ENCODE results near the gene SRA1. TPM values are rescaled to one million over a fixed set of nuclear protein-coding genes. Genes with fewer than 3 reads are reported as not detected.
"Not testable (repeated sequence)": the region's sequence is repeated elsewhere in the genome, so short reads cannot be mapped to it uniquely, and the experiment has no call there.

Gene SRA1
- total and polyA plus RNA-seq, 7 donors, result 17.8 to 48.3 (median 30.5) TPM

- intact Hi-C loops (cut with DNase I), result no loop called here
- H3K9me3 ChIP-seq, result no peaks in the 10 kb centered on the region
- WGBS, 2 donors, result 75 to 84% methylated on average over 6 of the region's 6 CpGs
- peak overlapping the region in 1 of 4 donors; percentile 30 for H3K27ac ChIP-seq
- H3K36me3 ChIP-seq, result no peaks in the 10 kb centered on the region
- H3K4me1 ChIP-seq, result no peaks in the 10 kb centered on the region
- TF ChIP-seq EP300 (IDR thresholded peaks at IDR 0.05) (no peak), POLR2A (IDR thresholded peaks at IDR 0.05) (no peak)
- TF ChIP-seq, protein P1, sequence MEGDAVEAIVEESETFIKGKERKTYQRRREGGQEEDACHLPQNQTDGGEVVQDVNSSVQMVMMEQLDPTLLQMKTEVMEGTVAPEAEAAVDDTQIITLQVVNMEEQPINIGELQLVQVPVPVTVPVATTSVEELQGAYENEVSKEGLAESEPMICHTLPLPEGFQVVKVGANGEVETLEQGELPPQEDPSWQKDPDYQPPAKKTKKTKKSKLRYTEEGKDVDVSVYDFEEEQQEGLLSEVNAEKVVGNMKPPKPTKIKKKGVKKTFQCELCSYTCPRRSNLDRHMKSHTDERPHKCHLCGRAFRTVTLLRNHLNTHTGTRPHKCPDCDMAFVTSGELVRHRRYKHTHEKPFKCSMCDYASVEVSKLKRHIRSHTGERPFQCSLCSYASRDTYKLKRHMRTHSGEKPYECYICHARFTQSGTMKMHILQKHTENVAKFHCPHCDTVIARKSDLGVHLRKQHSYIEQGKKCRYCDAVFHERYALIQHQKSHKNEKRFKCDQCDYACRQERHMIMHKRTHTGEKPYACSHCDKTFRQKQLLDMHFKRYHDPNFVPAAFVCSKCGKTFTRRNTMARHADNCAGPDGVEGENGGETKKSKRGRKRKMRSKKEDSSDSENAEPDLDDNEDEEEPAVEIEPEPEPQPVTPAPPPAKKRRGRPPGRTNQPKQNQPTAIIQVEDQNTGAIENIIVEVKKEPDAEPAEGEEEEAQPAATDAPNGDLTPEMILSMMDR (IDR thresholded peaks at IDR 0.05), result no peak
- no peaks in the 10 kb centered on the region for H3K27me3 ChIP-seq
- DNase-seq, result no peak
- no peak overlapping the region for H3K4me3 ChIP-seq
These were observed 36.9 kb upstream of the SRA1 start for GRCh38 chr5:140594169-140594568.

DNA sequence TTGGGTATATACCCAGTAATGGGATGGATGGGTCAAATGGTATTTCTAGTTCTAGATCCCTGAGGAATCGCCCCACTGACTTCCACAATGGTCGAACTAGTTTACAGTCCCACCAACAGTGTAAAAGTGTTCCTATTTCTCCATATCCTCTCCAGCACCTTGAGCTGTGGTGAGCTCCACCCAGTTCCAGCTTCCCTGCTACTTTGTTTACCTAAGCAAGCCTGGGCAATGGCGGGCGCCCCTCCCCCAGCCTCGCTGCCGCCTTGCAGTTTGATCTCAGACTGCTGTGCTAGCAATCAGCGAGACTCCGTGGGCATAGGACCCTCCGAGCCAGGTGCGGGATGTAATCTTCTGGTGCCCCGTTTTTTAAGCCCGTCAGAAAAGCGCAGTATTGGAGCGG, 35.8 kb upstream of the SRA1 start:
- intact Hi-C loops (cut with DNase I); H3K36me3 ChIP-seq: not testable (repeated sequence)

GRCh38 chr5:140591747-140592372, 34.6 kb upstream of the SRA1 start:
- Histone ChIP-seq H3K4me3 (peak overlapping the region in 1 of 4 donors; percentile 12), H3K9me3 (no peaks in the 10 kb centered on the region), H3K27me3 (no peaks in the 10 kb centered on the region), H3K4me1 (no peaks in the 10 kb centered on the region), H3K36me3 (no peaks in the 10 kb centered on the region), H3K27ac (peak overlapping the region in 1 of 4 donors; percentile 40)
- TF ChIP-seq POLR2AphosphoS5 (IDR thresholded peaks at IDR 0.05), result no peak
- TF ChIP-seq POLR2A (IDR thresholded peaks at IDR 0.05), result no peak
- no peak for TF ChIP-seq EP300 (IDR thresholded peaks at IDR 0.05)
- TF ChIP-seq, protein P1 (IDR thresholded peaks at IDR 0.05), result no peak
- DNase-seq, result no peak
- WGBS, 2 donors, result 82% methylated on average over 5 of the region's 5 CpGs
- intact Hi-C loops (cut with DNase I), result no loop called here

More for the DNA sequence above, 35.8 kb upstream of the SRA1 start:
- not testable (repeated sequence) for H3K4me3 ChIP-seq, DNase-seq, H3K27me3 ChIP-seq, H3K9me3 ChIP-seq, H3K27ac ChIP-seq, H3K4me1 ChIP-seq
- 32 to 47% methylated on average over 12 to 13 of the region's 14 CpGs for WGBS, 2 donors

- intact Hi-C loops (cut with DNase I), result no loop called here
- Histone ChIP-seq H3K4me3 (no peak overlapping the region), H3K36me3 (no peaks in the 10 kb centered on the region), H3K4me1 (no peaks in the 10 kb centered on the region), H3K27me3 (no peaks in the 10 kb centered on the region), H3K27ac (peak overlapping the region in 1 of 4 donors; percentile 40), H3K9me3 (no peaks in the 10 kb centered on the region)
- WGBS, 2 donors, result 94 to 95% methylated on average over 7 of the region's 7 CpGs
- no peak for DNase-seq
- TF ChIP-seq POLR2A (IDR thresholded peaks at IDR 0.05), result no peak
- TF ChIP-seq POLR2AphosphoS5 (IDR thresholded peaks at IDR 0.05), result no peak
- TF ChIP-seq, protein P1 (IDR thresholded peaks at IDR 0.05), result no peak
- no peak for TF ChIP-seq EP300 (IDR thresholded peaks at IDR 0.05)
These were observed 33.6 kb upstream of the SRA1 start for GRCh38 chr5:140590861-140591260.

- H3K4me3 ChIP-seq, result no peak overlapping the region
- intact Hi-C loops (cut with DNase I), result no loop called here
These were observed 31.2 kb upstream of the SRA1 start for GRCh38 chr5:140588311-140589070.

More at GRCh38 chr5:140588311-140589070, 31.2 kb upstream of the SRA1 start:
- Histone ChIP-seq H3K27ac (peak overlapping the region in 3 of 4 donors; percentile 20 to 29 (median 25)), H3K27me3 (no peaks in the 10 kb centered on the region), H3K9me3 (peaks cover 0 to under 1% (median 0%) of the 10 kb centered on the region in 4 donors), H3K4me1 (no peaks in the 10 kb centered on the region), H3K36me3 (no peaks in the 10 kb centered on the region)
- TF ChIP-seq EP300 (IDR thresholded peaks at IDR 0.05) (no peak), POLR2A (IDR thresholded peaks at IDR 0.05) (no peak), POLR2AphosphoS5 (IDR thresholded peaks at IDR 0.05) (no peak)
- TF ChIP-seq, protein P1 (IDR thresholded peaks at IDR 0.05), result no peak
- DNase-seq, result no peak
- WGBS, 2 donors, result 73 to 80% methylated on average over 5 of the region's 5 CpGs
